Type B pancreatic cell (in vitro differentiated cells): ENCODE data around the gene DCP2. TPM values are rescaled to one million over a fixed set of nuclear protein-coding genes. Genes with fewer than 3 reads are reported as not detected.

ENCODE experiments used
- DNase-seq: peaks from one replicate; pipeline ENCODE4 v3.0.0; 2021; ENCODE audit warnings: mixed read lengths; ENCODE audit not compliant: unreplicated experiment; ENCODE audit errors: extremely low spot score
- H3K27ac Mint-ChIP-seq: 2 replicates; pipeline ENCODE4 v1.8.0; 2021; ENCODE audit warnings: mild to moderate bottlenecking, mixed read lengths
- H3K27me3 Mint-ChIP-seq: 2 replicates; pipeline ENCODE4 v1.8.0; 2021; ENCODE audit warnings: mixed read lengths
- H3K36me3 Mint-ChIP-seq: 2 replicates; pipeline ENCODE4 v1.8.0; 2021; ENCODE audit warnings: mixed read lengths
- H3K4me1 Mint-ChIP-seq: one replicate; pipeline ENCODE4 v1.8.0; 2021; ENCODE audit warnings: mixed read lengths; ENCODE audit not compliant: unreplicated experiment
- H3K4me3 Mint-ChIP-seq: 2 replicates; pipeline ENCODE4 v1.8.0; 2021; ENCODE audit warnings: mild to moderate bottlenecking, mixed read lengths
- H3K9me3 Mint-ChIP-seq: 2 replicates; pipeline ENCODE4 v1.8.0; 2021; ENCODE audit warnings: mixed read lengths
- total RNA-seq: library from RNA; stranded (reverse); gene quantifications from 2 replicates; pipeline ENCODE4 v1.2.1, GENCODE V29; 2021; ENCODE audit warnings: low replicate concordance
- TF ChIP-seq, protein P1 (sequence below): fragments of 200-600 bp; sonication (generic); conservative IDR thresholded peaks from 2 replicates; pipeline ENCODE4 v1.5.0; 2021; ENCODE audit warnings: antibody characterized with exemption, mild to moderate bottlenecking

Gene DCP2
- total RNA-seq, 1 donor from 2014 or later, result 90.3 TPM

DNA sequence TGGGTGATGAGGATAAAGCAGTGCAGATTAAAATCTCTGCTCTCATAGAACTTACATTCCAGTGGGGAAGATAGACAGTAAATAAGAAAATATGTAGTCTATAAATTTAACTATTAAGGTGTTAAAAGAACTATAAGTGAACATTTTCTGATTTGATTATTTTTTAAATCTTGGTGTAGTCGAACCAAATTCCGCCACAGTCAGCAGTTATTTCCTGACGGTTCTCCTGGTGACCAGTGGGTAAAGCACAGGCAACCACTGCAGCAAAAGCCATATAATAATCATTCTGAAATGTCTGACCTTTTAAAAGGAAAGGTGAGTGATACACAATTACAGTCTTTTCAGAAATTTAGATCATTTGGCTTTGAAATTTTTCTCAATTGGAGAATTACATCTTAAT lies 27.2 kb downstream of the DCP2 start:
- Mint-ChIP-seq H3K36me3 (peaks cover 23% of the 10 kb centered on the region), H3K27me3 (no peaks in the 10 kb centered on the region), H3K4me1 (no peaks in the 10 kb centered on the region), H3K9me3 (no peaks in the 10 kb centered on the region), H3K4me3 (no peak overlapping the region), H3K27ac (no peak overlapping the region)
- no peak for DNase-seq
- TF ChIP-seq, protein P1, sequence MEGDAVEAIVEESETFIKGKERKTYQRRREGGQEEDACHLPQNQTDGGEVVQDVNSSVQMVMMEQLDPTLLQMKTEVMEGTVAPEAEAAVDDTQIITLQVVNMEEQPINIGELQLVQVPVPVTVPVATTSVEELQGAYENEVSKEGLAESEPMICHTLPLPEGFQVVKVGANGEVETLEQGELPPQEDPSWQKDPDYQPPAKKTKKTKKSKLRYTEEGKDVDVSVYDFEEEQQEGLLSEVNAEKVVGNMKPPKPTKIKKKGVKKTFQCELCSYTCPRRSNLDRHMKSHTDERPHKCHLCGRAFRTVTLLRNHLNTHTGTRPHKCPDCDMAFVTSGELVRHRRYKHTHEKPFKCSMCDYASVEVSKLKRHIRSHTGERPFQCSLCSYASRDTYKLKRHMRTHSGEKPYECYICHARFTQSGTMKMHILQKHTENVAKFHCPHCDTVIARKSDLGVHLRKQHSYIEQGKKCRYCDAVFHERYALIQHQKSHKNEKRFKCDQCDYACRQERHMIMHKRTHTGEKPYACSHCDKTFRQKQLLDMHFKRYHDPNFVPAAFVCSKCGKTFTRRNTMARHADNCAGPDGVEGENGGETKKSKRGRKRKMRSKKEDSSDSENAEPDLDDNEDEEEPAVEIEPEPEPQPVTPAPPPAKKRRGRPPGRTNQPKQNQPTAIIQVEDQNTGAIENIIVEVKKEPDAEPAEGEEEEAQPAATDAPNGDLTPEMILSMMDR, result no peak

DNA sequence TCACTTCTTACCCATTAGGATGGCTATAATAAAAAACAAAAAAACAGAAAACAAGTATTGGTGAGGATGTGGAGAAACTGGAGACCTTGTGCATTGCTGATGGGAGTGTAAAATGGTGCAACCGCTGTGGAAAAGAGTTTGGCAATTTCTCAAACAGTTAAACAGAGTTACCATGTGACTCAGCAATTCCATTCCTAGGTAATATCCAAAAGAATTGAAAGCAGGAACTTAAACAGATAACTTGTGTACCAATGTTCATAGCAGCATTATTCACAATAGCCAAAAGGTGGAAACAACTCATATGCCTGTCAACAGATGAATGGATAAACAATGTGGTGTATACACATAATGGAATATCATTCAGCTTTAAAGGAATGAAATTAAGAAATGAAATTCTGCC lies 28.9 kb downstream of the DCP2 start:
- H3K27me3 Mint-ChIP-seq, result no peaks in the 10 kb centered on the region
- H3K4me1 Mint-ChIP-seq, result no peaks in the 10 kb centered on the region
- H3K4me3 Mint-ChIP-seq, result no peak overlapping the region
- TF ChIP-seq, protein P1, result no peak
- no peak for DNase-seq
- no peaks in the 10 kb centered on the region for H3K9me3 Mint-ChIP-seq
- peaks cover 28% of the 10 kb centered on the region for H3K36me3 Mint-ChIP-seq
- no peak overlapping the region for H3K27ac Mint-ChIP-seq

DNA sequence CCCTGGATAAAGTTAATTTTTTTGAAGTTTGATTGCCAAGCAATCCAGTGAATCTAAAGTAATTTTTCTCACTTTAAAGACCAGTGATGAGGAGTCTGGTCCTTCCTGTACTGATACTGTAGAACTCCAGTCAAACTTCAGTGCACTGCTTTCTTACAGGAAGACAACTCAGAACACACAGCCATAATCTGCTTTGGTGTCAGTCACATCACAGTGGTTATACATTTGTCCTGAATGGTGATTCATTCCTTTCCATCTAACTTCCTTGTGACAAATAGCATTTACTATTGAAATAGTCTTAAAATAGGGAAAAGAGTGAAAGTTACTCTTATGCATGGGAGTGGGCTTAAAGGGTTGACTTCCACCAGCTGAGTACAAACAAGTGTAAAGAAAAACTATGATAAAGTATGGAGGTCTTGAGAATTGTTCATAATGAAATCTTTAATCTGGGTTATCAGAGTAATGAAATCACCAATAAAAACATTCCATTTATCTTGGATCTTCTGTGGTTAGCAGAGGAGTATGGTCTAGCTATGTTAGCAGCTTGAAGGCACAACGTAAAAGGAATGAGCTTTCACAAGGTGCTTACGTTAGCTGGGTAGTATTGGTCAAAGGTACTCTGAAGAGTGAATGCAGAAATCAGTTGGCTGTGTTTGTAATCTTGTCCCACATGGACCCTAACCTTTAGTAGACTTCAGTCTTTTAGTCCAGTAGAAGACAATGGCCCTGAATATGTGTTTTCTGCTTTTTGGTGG lies 41.5 kb downstream of the DCP2 start:
- Mint-ChIP-seq H3K27me3 (no peaks in the 10 kb centered on the region), H3K9me3 (no peaks in the 10 kb centered on the region), H3K36me3 (peaks cover 36% of the 10 kb centered on the region), H3K4me3 (no peak overlapping the region), H3K4me1 (peaks cover 6% of the 10 kb centered on the region), H3K27ac (no peak overlapping the region)
- no peak for DNase-seq
- TF ChIP-seq, protein P1, result no peak

DNA sequence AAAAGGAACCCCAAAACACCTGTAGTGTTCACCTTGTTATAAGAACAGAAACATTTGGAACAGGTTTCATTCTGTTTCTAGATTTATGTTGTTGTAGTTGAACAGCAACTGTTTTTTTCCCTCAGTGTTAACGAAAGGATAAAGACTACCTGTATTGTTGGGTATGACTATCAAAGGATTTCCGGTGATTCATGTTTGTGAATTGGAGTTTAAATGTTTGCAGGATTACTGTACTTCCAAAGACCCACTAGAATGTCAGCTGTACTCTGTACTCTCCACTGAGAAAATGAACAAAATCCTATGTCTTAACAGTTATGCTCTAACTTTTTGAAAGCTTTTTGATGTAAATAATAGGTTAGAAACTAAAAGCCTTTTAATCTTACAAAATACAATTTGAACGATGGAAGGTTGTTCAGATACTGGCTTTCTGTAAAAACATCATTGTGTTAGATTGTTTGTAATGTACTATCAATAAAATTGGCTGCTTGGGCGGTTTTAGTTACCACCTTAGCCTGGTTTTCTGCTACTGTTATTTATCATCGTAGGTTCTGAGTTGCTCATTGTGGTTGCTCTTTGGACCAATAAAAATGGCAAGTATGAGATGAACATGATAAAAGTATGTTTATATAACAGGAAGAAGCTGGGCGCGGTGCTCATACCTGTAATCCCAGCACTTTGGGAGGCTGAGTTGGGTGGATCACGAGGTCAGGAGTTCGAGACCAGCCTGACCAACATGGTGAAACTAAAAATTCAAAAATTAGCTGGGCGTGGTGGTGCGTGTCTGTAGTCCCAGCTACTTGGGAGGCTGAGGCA lies 44.1 kb downstream of the DCP2 start:
- H3K27me3 Mint-ChIP-seq, result no peaks in the 10 kb centered on the region
- no peak for DNase-seq
- no peak overlapping the region for H3K27ac Mint-ChIP-seq
- peaks cover 13% of the 10 kb centered on the region for H3K4me1 Mint-ChIP-seq
- peaks cover 30% of the 10 kb centered on the region for H3K36me3 Mint-ChIP-seq
- H3K4me3 Mint-ChIP-seq, result no peak overlapping the region
- H3K9me3 Mint-ChIP-seq, result no peaks in the 10 kb centered on the region
- TF ChIP-seq, protein P1, result no peak

DNA sequence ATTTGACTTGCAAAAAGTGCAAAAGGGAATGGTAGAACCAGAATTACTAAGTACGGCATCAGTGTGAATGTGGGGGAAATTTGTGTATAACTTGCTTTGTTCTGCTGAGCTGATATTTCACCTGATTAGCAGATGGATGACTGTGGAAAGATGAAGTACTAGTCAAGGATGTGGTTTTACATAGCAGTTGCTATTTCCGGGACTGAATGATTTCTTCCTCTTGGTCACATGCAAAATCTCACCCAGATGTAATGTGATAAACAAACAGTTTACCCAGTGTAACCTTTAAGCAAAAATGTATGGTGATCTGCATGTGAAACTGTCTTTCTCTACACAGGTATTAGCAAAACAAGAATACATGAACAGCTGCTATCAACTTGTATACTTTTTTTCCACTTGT lies 46.1 kb downstream of the DCP2 start:
- TF ChIP-seq, protein P1, result no peak
- Mint-ChIP-seq H3K36me3 (peaks cover 39% of the 10 kb centered on the region), H3K4me3 (no peak overlapping the region), H3K27me3 (no peaks in the 10 kb centered on the region), H3K27ac (no peak overlapping the region), H3K4me1 (peaks cover 13% of the 10 kb centered on the region), H3K9me3 (no peaks in the 10 kb centered on the region)
- no peak for DNase-seq
